ENCODE results near the gene SLC16A4.
"Not testable (repeated sequence)": the region's sequence is repeated elsewhere in the genome, so short reads cannot be mapped to it uniquely, and the experiment has no call there.

Gene SLC16A4

DNA sequence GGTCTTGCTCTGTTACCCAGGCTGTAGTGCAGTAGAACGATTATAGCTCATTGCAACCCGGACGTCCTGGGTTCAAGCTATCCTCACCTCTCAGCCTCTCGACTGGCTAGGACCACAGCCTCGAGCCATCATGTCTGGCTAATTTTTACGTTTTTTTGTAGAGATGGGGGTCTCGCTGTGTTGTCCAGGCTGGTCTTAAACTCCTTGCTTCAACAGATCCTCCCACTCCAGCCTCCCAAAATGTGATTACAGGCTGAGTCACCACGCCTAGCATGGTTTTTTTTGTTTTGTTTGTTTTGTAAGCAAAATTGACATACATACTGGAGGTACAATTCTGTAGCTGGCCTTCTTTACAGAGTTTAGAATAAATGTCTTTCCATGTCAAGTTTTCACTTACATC is 17.7 kb upstream of the SLC16A4 start:
- no peak for DNase-seq (ENCODE audit: low spot score)

DNA sequence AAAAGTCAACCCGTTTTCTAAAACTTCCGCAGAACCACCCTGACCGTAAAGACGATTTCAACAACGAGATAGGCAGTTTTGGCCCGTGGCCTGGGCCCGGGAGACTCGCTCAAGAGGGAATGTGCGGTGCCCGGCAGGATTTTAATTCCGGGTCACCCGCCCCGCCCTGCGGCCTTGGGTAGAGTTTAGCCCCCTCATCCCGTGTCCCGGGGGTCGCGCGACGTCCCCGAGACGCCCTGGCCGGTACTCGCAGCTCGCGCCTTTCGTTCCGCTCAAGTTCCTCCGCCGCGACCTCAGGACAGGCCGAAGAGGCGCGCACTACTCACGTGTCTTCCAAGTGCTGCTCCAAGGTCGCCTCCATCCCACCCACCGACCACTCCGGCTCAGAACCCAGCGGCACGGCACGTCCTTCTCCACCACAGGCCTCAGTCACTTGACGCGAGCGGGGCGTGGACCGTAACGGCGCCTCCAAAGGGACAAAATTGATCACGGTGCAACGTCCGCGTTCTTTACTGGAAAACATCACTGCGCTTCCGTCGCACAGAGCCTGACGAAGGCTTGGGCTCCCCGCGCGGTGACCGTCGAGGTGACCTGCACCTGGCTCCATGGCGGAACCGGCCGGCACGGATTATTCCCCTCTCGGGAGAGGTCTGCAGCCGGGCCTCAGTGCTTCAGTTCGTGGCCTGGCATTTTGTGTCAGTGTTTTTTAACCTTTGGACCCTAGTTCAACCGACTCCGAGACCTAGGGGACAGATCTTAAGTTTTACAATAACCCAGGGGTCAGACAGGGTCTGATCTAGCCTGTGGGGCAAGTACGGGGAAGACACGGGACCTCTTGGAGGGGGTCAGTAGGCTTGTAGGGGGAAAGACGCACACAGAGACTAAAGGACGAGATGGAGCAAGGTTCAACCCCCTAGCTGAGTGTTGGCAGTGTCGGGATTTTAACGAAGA is 16.7 kb upstream of the SLC16A4 start, which contains the start of gene LAMTOR5:
Gene LAMTOR5 (minus strand): TSS at position 435 of the 951 bp plus-strand sequence. CDS start 74 bp downstream, at position 361.
- DNase-seq (ENCODE audit: low spot score), result peak; percentile 94

DNA sequence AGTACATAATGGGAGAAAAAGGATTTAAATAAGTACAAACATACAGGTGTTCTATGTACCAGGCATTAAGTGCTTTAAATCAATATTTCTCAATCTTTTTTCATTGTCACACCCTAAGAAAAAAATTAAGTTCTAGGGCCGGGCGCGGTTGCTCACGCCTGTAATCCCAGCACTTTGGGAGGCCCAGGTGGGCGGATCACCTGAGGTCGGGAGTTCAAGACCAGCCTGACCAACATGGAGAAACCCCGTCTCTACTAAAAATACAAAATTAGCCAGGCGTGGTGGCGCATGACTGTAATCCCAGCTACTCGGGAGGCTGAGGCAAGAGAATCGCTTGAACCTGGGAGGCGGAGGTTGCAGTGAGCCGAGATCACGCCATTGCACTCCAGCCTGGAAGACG is 15.6 kb upstream of the SLC16A4 start:
- not testable (repeated sequence) for DNase-seq (ENCODE audit: low spot score)

DNA sequence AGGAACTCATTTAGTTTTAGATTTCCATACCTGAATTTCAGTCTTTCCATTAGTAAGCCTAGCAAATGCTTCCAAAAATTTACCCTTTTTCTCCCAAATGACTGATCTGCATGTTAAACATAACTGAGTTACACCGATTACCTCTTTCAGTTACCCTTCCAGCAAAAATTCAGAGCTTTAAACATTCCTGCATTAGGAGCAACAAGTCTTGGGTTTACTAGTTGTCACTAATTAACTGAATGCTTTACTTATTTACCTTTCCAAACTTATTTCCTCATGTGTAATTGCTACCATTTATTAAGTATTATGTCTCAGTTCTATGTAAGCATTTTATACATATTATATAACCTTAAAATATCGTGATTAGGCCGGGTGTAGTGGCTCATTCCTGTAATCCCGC is 13.6 kb upstream of the SLC16A4 start:
- no peak for DNase-seq (ENCODE audit: low spot score)

DNA sequence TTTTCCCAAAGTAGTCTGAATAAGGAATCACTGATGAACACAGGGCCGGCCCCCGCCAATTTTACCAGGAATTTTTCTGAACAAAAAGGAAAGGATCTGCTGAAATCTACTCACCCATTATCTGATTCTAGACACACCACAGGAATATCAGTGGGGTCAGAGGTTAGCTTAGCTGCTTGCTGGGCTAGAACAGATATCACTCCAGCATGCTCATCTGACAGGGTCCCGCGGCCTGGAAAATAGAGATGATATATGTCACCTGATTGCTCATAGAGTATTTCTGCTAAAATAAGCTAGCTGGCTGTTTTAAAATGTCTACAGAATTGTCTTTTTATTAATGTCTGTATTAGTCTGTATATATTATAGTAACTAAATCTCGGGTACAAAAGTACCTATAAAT is 13.0 kb upstream of the SLC16A4 start:
- DNase-seq (ENCODE audit: low spot score), result no peak

DNA sequence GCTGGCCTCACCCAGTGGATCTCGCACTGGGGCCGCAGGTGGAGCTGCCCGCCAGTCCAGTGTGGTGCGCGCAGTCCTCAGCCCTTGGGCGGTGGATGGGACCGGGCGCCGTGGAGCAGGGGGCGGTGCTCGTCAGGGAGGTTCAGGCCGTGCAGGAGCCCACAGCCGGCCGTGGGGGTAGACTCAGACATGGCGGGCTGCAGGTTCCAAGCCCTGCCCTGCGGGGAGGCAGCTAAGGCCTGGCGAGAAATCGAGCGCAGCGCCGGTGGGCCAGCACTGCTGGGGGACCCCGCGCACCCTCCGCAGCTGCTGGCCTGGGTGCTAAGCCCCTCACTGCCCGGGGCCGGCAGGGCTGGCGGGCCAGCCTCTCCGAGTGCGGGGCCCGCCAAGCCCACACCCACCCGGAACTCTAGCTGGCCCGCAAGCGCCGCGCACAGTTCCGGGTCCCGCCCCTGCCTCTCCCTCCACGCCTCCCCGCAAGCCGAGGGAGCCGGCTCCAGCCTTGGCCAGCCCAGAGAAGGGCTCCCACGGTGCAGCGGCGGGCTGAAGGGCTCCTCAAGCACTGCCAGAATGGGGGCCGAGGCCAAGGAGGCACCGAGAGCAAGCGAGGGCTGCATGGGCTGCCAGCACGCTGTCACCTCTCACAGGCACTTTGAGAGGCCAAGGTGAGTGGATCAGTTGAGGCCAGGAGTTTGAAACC is 5.6 kb upstream of the SLC16A4 start:
- not testable (repeated sequence) for DNase-seq (ENCODE audit: low spot score)

DNA sequence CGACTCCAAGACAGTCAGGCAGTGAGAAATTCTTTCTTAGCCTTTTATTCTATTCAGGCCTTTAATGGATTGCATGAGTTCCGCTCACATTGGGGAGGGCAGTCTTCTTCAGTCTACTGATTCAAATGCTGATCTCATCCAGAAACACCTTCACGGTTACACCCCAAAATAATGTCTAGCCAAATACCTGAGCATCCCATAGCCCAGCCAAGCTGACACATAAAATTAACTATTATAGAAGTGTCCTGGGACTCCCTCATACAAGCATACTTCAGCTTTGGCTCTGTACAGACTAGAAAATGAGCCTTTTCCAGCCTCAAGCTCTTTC is 3.6 kb upstream of the SLC16A4 start:
- no peak for DNase-seq (ENCODE audit: low spot score)

DNA sequence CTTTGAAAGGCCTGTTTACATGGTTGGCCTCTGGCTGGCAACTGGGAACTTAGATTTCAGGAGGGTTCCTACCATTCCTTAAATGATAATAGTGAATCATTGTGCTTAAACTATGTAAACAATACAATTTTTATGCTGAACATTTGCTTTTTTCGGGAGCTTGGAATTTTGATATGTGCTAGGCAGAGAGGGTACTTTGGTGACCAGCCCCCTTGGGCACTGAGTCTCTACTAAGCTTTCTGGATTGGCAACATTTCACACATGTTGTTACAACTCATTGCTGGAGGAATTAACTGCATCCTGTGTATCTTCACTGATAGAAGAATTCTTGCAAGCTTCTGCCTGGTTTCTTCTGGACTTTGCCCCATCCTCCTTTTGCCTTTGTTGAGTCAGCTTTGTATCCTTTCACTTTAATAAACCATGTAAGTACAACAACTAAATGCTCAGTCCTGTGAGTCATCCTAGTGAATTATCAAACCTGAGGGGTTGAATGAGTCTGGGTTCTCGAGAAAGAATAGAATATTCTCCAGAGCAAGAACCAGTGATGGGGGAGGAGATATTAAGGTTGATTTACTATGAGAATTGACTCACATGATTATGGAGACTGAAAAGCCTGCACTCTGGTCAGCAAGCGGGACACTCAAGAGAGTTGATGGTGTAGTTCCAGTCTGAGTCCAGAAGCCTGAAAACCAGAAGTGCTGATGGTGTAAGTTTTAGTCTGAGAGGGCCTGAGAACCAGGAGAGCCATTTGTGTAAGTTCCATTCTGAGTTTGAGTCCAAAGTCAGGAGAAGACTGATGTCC is 3.1 kb upstream of the SLC16A4 start:
- no peak for DNase-seq (ENCODE audit: low spot score)

DNA sequence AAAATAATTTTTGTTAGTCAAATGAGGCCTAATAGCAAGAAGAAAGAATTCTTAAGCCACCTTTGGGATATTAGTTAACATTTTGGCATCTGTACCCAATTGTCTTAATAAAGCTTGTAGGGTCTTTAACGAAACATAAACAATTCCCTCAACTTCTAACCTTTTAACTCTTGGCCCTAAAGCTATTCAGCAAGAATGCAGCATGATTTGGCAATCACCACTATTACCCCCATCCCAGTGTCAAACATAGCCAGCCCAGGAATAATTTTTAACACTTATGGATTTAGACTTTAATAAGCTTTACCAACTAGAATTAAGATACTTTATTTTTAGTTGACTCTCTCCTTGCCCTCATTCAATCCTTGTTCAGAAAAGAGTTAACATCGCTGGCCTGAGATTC is 2.5 kb upstream of the SLC16A4 start:
- DNase-seq (ENCODE audit: low spot score), result no peak

DNA sequence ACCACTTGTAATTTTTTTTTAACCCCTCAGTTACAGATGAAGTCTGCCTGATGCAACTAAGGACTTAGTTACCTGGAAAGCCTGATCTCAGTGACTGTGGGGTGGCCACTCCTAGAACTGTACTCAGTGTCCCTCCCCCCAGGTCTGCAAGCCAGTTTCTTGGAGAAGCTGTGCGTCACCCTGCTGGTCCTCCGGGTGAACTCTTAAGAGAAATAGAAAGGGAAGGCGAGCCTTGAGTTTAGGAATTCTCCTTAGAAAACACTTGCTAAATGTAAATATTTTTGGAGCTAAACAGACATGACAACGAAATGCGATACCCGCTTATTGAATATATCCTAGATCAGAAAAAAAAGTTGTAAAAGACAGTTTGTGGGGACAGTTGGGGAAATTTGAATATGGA is 730 bp downstream of the SLC16A4 start:
- DNase-seq (ENCODE audit: low spot score), result no peak

DNA sequence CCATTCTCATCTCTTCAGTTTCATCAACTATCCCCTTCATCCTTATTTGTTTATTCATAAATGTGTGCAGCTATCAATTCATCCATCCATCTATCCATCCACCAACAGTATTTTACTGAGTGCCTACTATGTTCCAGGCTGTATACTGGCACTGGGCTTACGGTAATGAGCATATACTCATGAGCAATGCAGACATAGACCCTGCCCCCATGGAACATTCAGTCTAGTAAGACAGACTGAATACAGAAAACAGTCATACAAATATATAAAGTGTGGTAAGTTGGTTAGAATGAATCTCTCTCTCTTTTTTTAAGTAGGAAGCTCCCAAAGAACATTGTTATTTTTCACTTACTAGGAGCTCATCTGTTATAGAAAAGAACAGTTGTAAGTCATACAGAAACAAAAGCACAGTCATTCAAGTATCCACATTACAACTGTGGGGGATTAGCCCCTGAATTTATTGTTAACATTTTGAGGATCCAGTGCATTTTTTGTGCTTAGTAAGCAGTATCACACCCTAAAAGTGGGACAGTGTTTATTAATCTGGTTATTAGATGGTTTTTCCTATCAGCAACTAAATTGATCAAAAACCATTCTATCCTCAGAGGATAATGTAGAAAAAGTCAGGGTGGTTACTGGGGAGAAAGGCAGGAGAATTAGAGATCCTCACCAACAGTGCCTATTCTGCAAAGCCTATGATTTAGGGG is 3.6 kb downstream of the SLC16A4 start:
- DNase-seq (ENCODE audit: low spot score), result no peak

DNA sequence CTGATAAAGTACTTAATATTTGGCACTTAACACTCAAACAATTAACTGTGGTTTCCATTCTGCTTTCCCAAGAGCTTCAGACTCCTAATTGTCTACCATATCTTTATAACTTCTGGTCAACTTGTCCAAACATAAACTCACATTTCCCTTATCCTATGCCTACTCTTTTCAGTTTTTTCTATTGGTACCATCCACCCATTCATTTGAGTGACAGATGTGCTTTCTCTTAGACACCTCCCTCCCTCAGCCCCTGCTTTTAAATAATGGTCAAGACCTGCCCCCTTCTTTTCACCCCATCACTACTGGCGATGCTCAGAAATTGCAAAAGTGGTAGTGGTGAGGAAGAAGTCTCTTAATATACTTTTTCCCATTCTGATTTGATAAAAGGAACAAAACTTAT is 5.5 kb downstream of the SLC16A4 start:
- no peak for DNase-seq (ENCODE audit: low spot score)

DNA sequence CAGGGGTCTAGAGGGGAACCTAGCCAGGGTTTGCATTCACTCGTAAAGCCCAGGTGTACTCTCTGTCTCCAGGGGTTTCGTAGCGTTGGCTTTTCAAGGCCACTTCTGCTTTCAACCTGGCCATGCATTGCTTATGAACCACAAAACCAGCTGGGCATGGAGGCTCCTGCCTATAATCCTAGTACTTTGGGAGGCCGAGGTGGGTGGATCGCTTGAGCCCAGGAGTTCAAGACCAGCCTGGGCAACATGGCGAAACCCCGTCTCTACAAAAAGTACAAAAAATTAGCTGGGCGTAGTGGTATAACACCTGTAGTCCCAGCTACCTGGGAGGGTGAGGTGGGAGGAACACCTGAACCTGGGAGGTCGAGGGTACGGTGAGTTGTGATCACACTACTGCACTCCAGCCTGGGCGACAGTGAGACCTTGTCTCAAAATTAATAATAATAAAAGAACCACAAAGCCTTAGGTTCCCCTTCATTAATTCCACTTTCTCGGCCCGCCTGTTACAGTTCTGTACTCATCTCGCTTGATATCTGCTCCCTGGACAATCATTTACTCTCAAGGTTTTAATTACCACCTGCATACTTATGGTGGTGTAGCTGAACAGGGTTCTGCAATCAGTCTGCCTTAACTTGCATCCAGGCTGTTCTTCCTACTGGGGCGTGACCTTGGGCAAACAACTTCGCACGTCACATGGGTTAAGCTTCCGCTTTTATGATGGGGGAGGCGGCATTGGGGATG is 6.1 kb downstream of the SLC16A4 start:
- DNase-seq (ENCODE audit: low spot score), result no peak

DNA sequence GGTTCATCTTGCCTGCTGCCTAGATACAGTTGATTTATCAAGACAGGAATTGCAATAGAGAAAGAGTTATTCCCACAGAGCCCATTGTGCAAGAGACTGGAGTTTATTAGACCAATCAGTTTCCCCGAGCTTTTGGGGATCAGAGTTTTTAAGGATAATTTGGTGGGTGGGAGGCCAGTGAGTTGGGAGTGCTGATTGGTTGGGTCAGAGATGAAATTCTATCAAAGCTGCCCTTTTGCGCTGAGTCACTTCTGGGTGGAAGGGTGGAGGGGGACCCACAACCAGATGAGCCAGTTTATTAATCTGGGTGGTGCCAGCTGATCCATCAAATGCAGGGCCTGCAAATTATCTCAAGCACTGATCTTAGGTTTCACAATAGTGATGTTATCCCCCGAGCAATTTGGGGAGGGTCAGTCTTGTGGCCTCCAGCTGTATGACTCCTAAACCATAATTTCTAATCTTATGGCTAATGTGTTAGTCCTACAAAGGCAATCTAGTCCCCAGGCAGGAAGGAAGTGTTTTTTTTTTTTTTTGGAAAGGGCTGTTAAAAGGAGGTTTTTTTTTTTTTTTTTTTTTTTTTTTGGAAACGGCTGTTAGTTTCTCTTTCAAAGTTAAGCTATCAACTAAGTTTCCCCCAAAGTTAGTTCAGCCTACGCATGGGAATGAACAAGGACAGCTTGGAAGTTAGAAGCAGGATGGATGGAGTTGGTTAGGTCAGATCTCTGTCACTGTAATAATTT is 7.4 kb downstream of the SLC16A4 start:
- DNase-seq (ENCODE audit: low spot score), result no peak

DNA sequence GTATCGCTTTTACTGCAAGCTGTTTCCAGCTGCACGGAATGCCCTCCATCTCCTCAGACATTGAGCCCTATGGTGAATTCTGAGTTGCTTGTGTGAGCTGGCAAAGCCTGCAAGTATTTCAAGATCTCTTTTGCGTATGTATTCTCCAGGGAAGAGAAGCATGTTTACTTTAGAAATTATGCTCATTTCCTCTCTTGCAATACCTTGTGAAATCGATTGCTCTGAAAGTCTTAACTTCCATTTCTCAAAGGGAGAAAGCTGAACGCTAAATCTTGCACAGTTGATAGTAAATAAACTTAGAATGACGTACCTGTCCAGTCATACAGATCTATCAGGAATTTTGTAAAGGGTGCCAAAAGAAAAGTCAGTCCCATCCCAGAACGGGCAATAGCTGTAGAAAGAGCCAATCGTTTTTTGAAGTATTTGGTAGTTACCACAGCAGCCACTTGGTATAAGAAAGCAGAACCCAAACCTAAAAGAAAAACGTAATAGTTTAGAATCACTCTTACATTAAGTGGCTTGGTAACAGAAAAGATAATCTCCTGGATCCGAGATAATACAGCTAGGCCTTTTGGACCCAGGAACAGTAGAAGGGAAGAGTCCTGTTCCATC is 10.0 kb downstream of the SLC16A4 start:
- DNase-seq (ENCODE audit: low spot score), result no peak

DNA sequence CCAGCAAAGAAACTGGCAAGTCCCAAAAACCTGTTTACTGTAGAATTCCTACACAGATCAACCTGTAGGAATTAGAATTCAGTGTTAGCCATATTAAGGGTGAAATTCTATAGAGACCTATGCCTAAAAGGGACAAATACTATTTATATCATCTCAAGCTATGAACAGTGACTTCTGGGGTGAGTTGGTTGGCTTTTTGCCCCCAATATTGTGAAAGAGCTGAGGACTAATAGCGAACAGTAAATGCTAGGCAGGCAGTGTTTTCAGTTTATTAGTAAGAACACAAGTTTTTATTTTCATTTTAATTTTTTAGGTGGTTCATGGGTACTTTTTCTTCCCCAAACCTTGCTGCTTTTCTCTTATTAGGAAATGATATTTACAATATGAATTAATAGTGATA is 15.3 kb downstream of the SLC16A4 start:
- no peak for DNase-seq (ENCODE audit: low spot score)

DNA sequence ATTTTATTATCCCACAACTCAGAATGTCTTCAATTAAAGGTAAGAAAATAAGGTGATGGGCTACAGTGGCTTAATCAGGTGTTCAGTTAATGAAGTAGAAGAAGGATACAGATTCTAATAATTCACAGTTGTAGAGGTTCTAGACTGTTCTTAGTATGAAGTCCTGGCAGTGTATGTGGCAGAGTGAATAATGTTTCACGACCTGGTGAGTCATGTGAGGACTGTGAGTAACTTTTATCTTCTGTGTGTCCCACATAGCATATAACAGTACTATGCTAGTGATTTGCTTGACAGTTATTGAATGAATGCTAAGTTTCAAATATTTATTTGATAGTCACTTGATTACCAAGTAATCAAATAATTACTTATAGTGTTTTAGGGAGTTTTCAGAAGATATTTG is 20.0 kb downstream of the SLC16A4 start:
- no peak for DNase-seq (ENCODE audit: low spot score)

DNA sequence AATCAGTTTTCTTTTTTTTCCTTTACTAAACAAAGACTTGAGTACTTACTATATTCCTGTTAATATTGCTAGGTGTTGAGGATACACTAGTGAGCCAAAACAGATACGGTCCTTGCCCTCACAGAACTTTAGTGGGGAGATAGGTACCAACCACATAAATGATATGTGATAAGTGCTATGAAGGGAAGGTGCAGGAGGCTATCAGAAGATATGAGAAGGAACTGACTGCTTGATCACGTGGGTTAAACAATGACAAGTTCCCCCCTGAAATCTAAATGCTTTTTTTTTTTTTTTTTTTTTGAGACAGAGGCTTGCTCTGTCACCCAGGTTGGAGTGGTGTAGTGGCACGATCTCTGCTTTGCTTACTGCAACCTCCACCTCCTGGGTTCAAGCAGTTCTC is 26.6 kb downstream of the SLC16A4 start:
- no peak for DNase-seq (ENCODE audit: low spot score)

DNA sequence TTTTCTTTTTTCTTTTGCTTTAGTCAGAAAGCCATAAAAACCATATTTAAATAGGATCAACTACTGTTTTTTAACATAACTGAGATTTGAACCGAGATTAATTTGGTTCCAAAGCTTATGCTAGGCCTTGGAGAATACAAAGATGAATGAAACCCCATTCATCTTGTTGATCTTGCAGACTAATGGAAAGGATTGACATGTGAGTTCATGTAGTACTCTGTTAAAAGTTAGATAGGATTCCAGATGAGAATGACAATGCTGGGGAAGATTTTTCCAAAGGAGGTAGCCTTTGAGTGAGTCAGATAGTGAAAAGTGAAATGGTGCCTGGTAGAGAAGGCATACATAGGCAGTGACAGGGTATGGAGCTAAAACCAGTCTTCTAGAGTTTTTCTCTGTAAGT is 29.0 kb downstream of the SLC16A4 start:
- DNase-seq (ENCODE audit: low spot score), result no peak

DNA sequence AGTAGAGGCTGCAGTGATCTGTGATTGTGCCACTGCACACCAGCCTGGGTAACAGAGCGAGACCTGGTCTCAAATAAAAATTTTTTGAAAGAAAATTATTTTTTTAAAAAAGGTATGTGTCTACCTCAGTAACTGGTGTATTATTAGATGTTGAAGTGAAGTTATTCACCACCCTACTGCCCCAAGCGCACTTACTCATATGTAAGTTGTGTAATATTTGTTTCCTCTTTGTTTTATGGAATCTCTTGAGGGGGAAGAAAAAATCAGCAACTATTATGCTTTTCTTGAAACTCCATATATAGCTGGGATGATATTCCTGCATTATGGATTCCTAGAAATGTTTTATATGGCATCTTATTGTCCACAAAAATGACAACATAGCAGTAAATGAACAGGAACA is 30.4 kb downstream of the SLC16A4 start:
- no peak for DNase-seq (ENCODE audit: low spot score)
